LNCaP clone FGC (cell line): ENCODE measurements around the gene CACNA1A.

Experiments used
- DNase-seq: peaks from one replicate; pipeline ENCODE4 v3.0.0-alpha.2; 2011; ENCODE audit warnings: low read depth
- H3K4me3 ChIP-seq: 2 replicates; pipeline ENCODE4 v1.5.1; 2011; ENCODE audit warnings: mild to moderate bottlenecking, low read depth, low read length, control low read depth
- TF ChIP-seq, protein P1 (sequence below): IDR thresholded peaks from 2 replicates; pipeline ENCODE4 v1.5.1; 2012; ENCODE audit warnings: mild to moderate bottlenecking; ENCODE audit not compliant: control insufficient read depth, insufficient read depth; ENCODE audit errors: extremely low read depth

The CACNA1A gene

DNA sequence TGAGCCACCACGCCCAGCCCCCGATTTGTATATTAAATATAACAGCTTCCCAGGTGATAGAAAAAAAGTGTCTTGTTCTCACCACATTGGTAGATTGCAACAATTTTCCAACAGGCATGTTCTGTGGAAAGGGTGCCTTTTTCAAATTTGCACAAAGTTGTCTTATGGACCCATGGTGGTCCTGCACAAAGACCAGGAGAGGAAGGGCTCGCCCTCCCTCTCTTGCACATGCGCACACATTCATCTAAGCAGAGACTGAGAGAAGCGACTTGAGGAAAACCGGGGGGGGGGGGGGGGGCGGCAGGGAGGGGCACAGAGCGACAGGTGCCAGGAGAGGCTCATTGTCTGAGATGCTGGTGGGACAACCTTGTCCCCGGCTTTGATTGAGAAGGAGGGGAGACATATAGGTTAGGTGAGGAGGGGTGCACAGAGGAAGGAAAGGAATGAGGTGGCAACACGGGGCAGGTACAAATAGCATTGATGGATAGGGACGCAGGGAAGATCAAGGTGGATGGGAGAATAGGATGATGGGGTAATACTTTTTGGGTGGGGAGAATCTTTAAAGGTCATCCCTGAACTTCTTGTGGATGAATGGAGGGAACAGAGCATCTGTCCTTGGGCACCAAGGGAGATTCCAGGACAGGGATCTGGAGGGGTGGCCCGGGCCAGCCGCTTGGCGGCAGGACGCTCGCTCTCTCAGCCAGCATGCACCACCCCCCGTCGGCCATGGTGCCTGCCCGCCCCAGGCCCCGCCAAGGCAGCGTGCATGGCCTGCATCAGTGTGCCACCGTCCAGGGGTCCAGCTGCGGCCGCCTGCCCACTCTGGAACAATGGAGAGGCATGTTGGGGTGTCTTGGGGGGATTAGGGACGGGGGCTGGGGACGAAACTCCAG, 280.1 kb downstream of the CACNA1A start:
- DNase-seq: no peak
- H3K4me3 ChIP-seq: no peak overlapping the region
- TF ChIP-seq, protein P1, sequence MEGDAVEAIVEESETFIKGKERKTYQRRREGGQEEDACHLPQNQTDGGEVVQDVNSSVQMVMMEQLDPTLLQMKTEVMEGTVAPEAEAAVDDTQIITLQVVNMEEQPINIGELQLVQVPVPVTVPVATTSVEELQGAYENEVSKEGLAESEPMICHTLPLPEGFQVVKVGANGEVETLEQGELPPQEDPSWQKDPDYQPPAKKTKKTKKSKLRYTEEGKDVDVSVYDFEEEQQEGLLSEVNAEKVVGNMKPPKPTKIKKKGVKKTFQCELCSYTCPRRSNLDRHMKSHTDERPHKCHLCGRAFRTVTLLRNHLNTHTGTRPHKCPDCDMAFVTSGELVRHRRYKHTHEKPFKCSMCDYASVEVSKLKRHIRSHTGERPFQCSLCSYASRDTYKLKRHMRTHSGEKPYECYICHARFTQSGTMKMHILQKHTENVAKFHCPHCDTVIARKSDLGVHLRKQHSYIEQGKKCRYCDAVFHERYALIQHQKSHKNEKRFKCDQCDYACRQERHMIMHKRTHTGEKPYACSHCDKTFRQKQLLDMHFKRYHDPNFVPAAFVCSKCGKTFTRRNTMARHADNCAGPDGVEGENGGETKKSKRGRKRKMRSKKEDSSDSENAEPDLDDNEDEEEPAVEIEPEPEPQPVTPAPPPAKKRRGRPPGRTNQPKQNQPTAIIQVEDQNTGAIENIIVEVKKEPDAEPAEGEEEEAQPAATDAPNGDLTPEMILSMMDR: no peak

DNA sequence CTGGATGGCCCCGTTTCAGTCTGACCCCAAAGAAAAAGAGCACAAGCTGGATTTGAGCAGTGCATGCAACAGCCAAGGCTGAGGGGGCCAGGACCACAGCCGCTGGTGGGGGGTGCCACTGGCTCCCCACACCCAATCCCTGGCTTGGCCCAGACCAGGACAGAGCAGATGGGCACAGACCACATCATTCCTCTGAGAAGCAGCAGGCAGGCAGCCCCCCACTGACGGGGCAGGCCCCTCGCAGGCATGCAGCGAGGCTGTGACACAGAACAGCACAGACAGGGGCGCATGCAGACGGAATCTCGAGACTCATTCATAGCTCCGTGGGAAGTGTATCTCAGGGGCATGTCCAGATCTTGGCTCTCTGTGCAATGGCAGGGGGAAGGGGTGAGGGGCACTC, 281.2 kb downstream of the CACNA1A start:
- TF ChIP-seq, protein P1: no peak
- DNase-seq: no peak
- H3K4me3 ChIP-seq: no peak overlapping the region

DNA sequence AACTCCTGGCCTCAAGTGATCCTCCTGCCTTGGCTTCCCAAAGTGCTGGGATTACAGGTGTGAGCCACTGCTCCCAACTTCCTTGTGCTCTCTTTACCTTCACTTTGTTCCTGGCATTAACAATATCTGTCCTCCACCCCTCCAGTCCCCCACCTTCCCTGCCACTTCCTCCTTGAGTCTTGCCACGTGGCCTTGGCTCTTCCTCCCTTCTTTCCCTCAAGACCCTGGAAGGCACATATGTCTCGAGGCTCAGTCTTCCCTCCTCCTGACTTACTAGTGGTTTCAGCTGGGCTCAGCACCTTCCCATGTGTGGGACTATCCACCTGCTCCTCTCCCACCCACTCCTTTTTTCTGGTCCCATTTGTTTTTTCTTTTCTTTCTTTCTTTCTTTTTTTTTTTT, 285.4 kb downstream of the CACNA1A start:
- TF ChIP-seq, protein P1: no peak
- no peak overlapping the region for H3K4me3 ChIP-seq
- no peak for DNase-seq

DNA sequence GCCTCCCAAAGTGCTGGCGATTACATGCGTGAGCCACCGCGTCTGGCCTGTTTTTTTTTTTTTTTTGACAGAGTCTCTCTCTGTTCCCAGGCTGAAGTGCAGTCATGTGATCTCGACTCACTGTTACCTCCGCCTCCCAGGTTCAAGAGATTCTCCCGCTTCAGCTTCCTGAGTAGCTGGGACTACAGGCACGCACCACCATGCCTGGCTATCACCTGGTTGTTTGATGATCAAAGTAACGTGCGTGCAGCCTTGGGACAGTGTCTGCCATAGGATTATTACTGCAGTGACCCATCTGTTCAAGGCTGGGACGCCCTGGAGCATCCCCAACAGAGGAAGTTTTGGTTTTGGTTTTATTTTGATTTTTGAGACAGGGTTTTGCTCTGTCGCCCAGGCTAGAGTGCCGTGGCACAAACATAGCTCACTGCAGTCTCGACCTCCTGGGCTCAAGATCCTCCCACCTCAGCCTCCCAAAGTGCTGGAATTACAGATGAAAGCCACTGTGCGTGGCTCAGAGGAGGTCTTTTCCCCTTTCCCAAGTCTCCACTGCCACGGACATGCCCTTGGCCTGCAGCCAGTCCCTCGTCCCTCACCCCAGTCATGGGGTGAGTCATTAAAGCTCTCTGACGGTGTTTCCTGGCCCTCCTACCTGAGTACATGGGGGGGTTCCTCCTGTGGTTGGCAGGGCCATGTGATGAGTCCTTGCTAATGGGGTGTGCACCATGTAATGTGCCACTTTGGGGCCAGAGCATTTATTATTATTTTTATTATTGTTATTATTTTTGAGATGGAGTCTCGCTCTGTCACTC, 290.5 kb downstream of the CACNA1A start:
- DNase-seq: no peak
- no peak overlapping the region for H3K4me3 ChIP-seq
- TF ChIP-seq, protein P1: no peak

DNA sequence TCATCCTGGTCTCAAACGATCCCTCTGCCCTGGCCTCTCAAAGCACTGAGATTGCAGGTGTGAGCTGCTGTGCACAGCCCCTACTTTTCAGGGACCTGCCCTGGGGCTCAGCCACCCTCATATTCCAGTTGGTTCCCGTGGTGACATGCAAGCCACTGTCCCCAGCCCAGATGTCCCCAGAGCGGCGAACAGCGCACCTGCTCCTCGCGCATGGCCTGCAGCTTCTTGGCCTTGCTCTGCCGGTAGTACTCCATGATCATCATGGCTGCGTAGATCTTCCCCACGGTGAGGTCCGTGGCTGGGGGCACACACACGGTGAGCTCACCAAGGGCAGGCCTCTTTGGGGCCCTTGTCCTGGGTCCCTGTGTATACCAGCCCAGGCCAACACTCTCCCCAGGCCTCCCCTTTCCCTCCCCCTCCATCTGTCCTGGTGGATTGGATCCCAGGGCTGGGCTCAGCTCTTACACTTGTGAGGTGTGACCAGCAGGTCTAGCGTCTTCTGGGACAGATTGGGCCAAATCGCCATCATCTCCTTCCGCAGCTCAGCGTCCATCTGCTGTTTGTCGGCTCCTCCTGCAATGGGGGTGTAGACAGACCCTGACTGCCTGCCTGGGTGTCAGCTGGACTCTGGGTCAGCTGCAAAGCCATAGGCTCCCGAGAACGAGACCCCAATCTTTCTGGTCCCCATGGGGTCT, 292.1 kb downstream of the CACNA1A start:
- H3K4me3 ChIP-seq: no peak overlapping the region
- DNase-seq: no peak
- TF ChIP-seq, protein P1: no peak

DNA sequence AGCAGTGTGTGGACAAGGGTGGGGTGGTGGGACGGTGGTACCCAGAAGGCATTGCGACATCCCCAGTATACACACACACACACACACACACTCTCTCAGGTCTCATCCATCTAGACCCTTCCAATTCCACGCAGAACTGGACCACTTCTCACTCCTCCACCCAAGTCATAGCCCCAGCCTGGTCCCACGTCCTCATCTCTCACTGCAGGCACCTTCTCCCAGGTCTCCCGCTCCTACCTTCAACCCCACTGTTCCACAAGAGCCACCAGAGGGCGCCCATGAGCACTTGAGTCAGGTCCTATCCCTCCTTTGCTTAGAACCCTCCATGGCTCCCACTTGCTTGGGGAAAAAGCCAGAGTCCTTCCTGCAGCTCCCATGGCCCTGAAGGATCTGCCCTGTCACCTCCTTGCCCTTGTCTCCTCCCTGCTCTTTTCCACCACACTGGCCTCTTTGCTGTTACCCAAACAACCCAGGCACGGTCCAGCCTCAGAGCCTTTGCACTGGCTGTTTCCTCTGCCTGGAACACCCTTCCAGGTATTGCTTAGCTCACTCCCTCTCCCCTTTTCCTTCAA, 293.4 kb downstream of the CACNA1A start:
- no peak for DNase-seq
- TF ChIP-seq, protein P1: peak; percentile 41
- H3K4me3 ChIP-seq: no peak overlapping the region
